Smooth muscle cell (in vitro differentiated cells): Measurements from ENCODE around the gene TAS2R13. TPM values are rescaled to one million over a fixed set of nuclear protein-coding genes. Genes with fewer than 3 reads are reported as not detected.

ENCODE experiments used
- DNase-seq: peaks from one replicate; lab custom pipeline; 2025; ENCODE audit not compliant: unreplicated experiment; lab: John Stamatoyannopoulos, UW
- H2AFZ ChIP-seq: fragments of 200-600 bp; sonication (generic); 2 replicates; pipeline ENCODE4 v1.6.0; 2016; ENCODE audit warnings: antibody characterized with exemption, low read depth, mild to moderate bottlenecking
- H3F3A ChIP-seq: fragments of 200-600 bp; sonication (generic); 2 replicates; pipeline ENCODE4 v1.6.0; 2017; ENCODE audit warnings: antibody characterized with exemption, low read depth
- H3K27ac ChIP-seq: fragments of 200-600 bp; sonication (generic); 2 replicates; pipeline ENCODE4 v1.5.1; 2016; ENCODE audit warnings: low read depth, mild to moderate bottlenecking
- H3K27me3 ChIP-seq: fragments of 200-600 bp; sonication (generic); 2 replicates; pipeline ENCODE4 v1.6.1; 2016; ENCODE audit warnings: low read depth, mild to moderate bottlenecking
- H3K36me3 ChIP-seq: fragments of 200-600 bp; sonication (generic); 2 replicates; pipeline ENCODE4 v1.5.1; 2016; ENCODE audit warnings: low read depth
- H3K4me1 ChIP-seq: fragments of 200-600 bp; sonication (generic); 2 replicates; pipeline ENCODE4 v1.5.1; 2016; ENCODE audit warnings: low read depth
- H3K4me2 ChIP-seq: fragments of 200-600 bp; sonication (generic); 2 replicates; pipeline ENCODE4 v1.6.0; 2016; ENCODE audit warnings: mild to moderate bottlenecking
- H3K4me3 ChIP-seq: fragments of 200-600 bp; sonication (generic); 2 replicates; pipeline ENCODE4 v1.5.1; 2016; ENCODE audit warnings: mild to moderate bottlenecking
- H3K79me2 ChIP-seq: fragments of 200-600 bp; sonication (generic); 2 replicates; pipeline ENCODE4 v1.6.0; 2016; ENCODE audit warnings: low read depth, mild to moderate bottlenecking
- H3K9ac ChIP-seq: fragments of 200-600 bp; sonication (generic); 2 replicates; pipeline ENCODE4 v1.6.0; 2016; ENCODE audit warnings: low read depth
- H3K9me3 ChIP-seq: fragments of 200-600 bp; sonication (generic); replicated peaks from 2 replicates; pipeline ENCODE4 v1.5.1; 2016; ENCODE audit warnings: low read depth
- H4K20me1 ChIP-seq: fragments of 200-600 bp; sonication (generic); 2 replicates; pipeline ENCODE4 v1.6.0; 2016; ENCODE audit warnings: low read depth
- CTCF ChIP-seq: fragments of 200-600 bp; sonication (generic); IDR thresholded peaks from 2 replicates; pipeline ENCODE4 v1.5.1; 2017; ENCODE audit warnings: borderline replicate concordance, mild to moderate bottlenecking, antibody characterized with exemption; ENCODE audit not compliant: insufficient read depth, poor library complexity, severe bottlenecking
- WGBS: methylation state at CpG from one replicate; pipeline ENCODE4 v1.1.7; 2016; ENCODE audit warnings: low lambda C conversion rate; 5-methylcytosine and 5-hydroxymethylcytosine counted together
- polyA plus RNA-seq: library from polyadenylated mRNA; unstranded; fragments of >200 nt; fragmentation: Nextera tagmentation; extraction: Ambion mirVana; gene quantifications from 2 replicates; pipeline ENCODE4 v1.2.1, GENCODE V29; 2016
- total RNA-seq: library from RNA; depleted of rRNA; stranded (reverse); fragments of >200 nt; gene quantifications from 2 replicates; pipeline ENCODE4 v1.2.3, GENCODE V29; 2014

Gene TAS2R13, protein sequence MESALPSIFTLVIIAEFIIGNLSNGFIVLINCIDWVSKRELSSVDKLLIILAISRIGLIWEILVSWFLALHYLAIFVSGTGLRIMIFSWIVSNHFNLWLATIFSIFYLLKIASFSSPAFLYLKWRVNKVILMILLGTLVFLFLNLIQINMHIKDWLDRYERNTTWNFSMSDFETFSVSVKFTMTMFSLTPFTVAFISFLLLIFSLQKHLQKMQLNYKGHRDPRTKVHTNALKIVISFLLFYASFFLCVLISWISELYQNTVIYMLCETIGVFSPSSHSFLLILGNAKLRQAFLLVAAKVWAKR
- total RNA-seq, result 1.8 and 2.7 TPM in 2 replicates
- not detected in 2 replicates for polyA plus RNA-seq

DNA sequence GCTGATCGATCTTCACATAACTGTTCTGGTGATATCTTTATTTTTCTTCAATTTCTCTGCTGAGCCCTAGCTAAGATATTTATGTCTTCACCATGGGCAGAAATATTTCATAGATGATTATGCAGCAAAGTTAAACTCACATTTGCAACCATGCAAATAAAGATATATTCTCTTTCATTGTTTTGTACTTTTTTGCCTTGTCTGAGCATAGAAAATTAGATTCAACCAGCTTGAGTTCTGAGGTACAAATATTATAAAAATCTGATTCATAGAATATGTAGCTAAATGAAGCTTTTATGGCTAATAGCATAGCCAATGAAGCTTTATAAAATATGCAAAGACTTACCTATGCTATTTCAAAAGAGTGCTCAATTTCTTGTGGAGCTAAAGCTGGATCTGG, at the start of gene TAS2R13:
TAS2R13 (minus strand) TSS at position 101 of the 400 bp plus-strand sequence. CDS start 264 bp downstream, outside the sequence.
- Histone ChIP-seq H3K79me2 (no peaks in the 10 kb centered on the region), H3K4me1 (no peaks in the 10 kb centered on the region), H3K4me3 (no peak within 1 kb of the TSS), H4K20me1 (no peaks in the 10 kb centered on the region), H3K9ac (no peak within 1 kb of the TSS), H2AFZ (no peak within 1 kb of the TSS), H3K4me2 (no peak within 1 kb of the TSS), H3K27me3 (no peaks in the 10 kb centered on the region), H3K9me3 (peaks cover 1% of the 10 kb centered on the region), H3F3A (no peaks in the 10 kb centered on the region), H3K27ac (no peak within 1 kb of the TSS), H3K36me3 (no peaks in the 10 kb centered on the region)
- no peak for DNase-seq
- WGBS, result 100% methylated on average over 1 of the region's 1 CpG
- TF ChIP-seq CTCF, result no peak

DNA sequence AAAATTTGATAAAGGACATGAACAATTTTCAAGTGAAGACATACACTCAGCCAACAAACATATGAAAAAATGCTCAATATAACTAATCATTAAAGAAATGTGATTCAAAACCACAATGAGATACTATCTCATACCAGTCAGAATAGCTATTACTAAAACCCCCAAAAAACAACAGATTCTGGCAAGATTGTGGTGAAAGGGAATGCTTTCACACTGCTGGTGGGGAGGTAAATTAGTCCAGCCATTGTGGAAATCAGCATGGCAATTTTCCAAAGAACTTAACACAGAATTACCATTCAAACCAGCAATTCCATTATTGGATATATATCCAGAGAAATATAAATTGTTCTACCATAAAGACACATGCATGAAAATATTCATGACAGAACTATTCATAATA, 48.4 kb upstream of the TAS2R13 start:
- Histone ChIP-seq H3K36me3 (no peaks in the 10 kb centered on the region), H2AFZ (no peak overlapping the region), H3K27me3 (no peaks in the 10 kb centered on the region), H3K9me3 (no peaks in the 10 kb centered on the region), H3K4me3 (no peak overlapping the region), H4K20me1 (peaks cover 12% of the 10 kb centered on the region), H3K79me2 (peaks cover 49% of the 10 kb centered on the region), H3F3A (no peaks in the 10 kb centered on the region), H3K9ac (no peak overlapping the region), H3K27ac (no peak overlapping the region), H3K4me1 (no peaks in the 10 kb centered on the region), H3K4me2 (no peak overlapping the region)
- no peak for TF ChIP-seq CTCF
- no peak for DNase-seq

DNA sequence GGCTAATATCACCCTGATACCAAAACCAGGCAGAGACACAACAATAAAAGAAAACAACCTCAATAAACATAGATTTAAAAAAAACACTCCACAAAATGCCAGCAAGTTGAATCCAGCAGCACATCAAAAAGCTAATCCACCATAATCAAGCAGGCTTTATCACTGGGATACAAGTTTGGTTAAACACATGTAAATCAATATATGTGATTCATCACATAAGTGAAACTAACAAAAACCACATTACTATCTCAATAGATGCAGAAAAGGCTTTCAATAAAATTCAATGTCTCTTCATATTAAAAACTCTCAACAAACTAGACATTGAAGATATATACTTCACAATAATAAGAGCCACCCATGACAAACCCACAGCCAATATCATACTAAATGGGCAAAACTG, 46.7 kb upstream of the TAS2R13 start:
- Histone ChIP-seq H3K4me1 (no peaks in the 10 kb centered on the region), H3K4me3 (no peak overlapping the region), H3K27me3 (no peaks in the 10 kb centered on the region), H3K27ac (no peak overlapping the region), H3K4me2 (no peak overlapping the region), H3F3A (no peaks in the 10 kb centered on the region), H3K9me3 (no peaks in the 10 kb centered on the region), H3K9ac (no peak overlapping the region), H3K36me3 (no peaks in the 10 kb centered on the region), H3K79me2 (peaks cover 49% of the 10 kb centered on the region), H4K20me1 (peaks cover 12% of the 10 kb centered on the region), H2AFZ (no peak overlapping the region)
- no peak for DNase-seq
- no peak for TF ChIP-seq CTCF

- no peak for TF ChIP-seq CTCF
Measured at GRCh38 chr12:10952645-10953044, 43.3 kb upstream of the TAS2R13 start.

More at GRCh38 chr12:10952645-10953044, 43.3 kb upstream of the TAS2R13 start:
- Histone ChIP-seq H3F3A (no peaks in the 10 kb centered on the region), H3K27me3 (no peaks in the 10 kb centered on the region), H3K4me1 (no peaks in the 10 kb centered on the region), H3K9me3 (no peaks in the 10 kb centered on the region), H4K20me1 (peaks cover 12% of the 10 kb centered on the region), H3K9ac (no peak overlapping the region), H3K4me3 (no peak overlapping the region), H3K79me2 (peaks cover 39% of the 10 kb centered on the region), H2AFZ (no peak overlapping the region), H3K36me3 (no peaks in the 10 kb centered on the region), H3K27ac (no peak overlapping the region), H3K4me2 (no peak overlapping the region)
- 97% methylated on average over 4 of the region's 4 CpGs for WGBS
- no peak for DNase-seq
